HepG2 (cell line): ENCODE results near the gene ARHGAP22. TPM values are rescaled to one million over a fixed set of nuclear protein-coding genes. Genes with fewer than 3 reads are reported as not detected.

Experiments used
- ATAC-seq: fragments of 200-7000 bp; cut with Tn5 transposase; 3 replicates; pipeline ENCODE4 v1.9.1; 2020; ENCODE audit warnings: mild to moderate bottlenecking, moderate library complexity
- BruUV-seq: library from RNA; stranded (reverse); fragments of 400-500 nt; replicated peaks from 2 replicates; lab custom pipeline; 2021; lab: Mats Ljungman, UMichigan
- CTCF ChIA-PET: fragments of 300-600 bp; formaldehyde crosslinking; extraction: SDS; loops from one replicate; lab custom pipeline; 2021; ENCODE audit warnings: low total read pairs, inconsistent platforms, low intra/inter-chr PET ratio; lab: Yijun Ruan, JAX
- POLR2A ChIA-PET: fragments of 350-600 bp; sonication (Branson Sonifier 250); formaldehyde crosslinking; loops from one replicate; lab custom pipeline; 2020; ENCODE audit warnings: antibody characterized with exemption, inconsistent platforms; lab: Yijun Ruan, JAX
- DNase-seq: peaks from one replicate; pipeline ENCODE4 v3.0.0-alpha.2; 2015; ENCODE audit warnings: low spot score
- FAIRE-seq: peaks from 3 replicates; lab custom pipeline; 2011; peaks lifted over from hg19 to GRCh38; lab: Jason Lieb, UNC
- H2AFZ ChIP-seq: one replicate; pipeline ENCODE4 v1.6.1; 2011; ENCODE audit warnings: low read length, inconsistent platforms
- H3K27ac ChIP-seq: fragments of 300-600 bp; 3 replicates; pipeline ENCODE4 v1.8.0; 2011; ENCODE audit warnings: mixed run types, mild to moderate bottlenecking, mixed read lengths, low read length, inconsistent platforms; ENCODE audit not compliant: insufficient read depth; ENCODE audit errors: extremely low read length
- H3K27me3 ChIP-seq, 2 experiments: fragments of 200-600 bp in 1 of 2; 2 replicates in 1 of 2; 3 replicates in 1 of 2; pipeline versions ENCODE4 v1.6.0 to v1.8.0; 2011; ENCODE audit warnings: low read length in 2 of 2, mild to moderate bottlenecking in 2 of 2, moderate library complexity in 2 of 2, inconsistent platforms in 1 of 2; ENCODE audit not compliant: insufficient read depth in 2 of 2, control insufficient read depth in 1 of 2
- H3K36me3 ChIP-seq, 2 experiments: fragments of 200-600 bp in 1 of 2; replicated peaks in 1 of 2; 2 replicates in 1 of 2; 3 replicates in 1 of 2; pipeline versions ENCODE4 v1.5.1 to v1.8.0; 2011; ENCODE audit warnings: low read length in 2 of 2, inconsistent platforms in 1 of 2; ENCODE audit not compliant: insufficient read depth in 2 of 2, control insufficient read depth in 1 of 2
- H3K4me1 ChIP-seq: 2 replicates; pipeline ENCODE4 v1.5.1; 2012; ENCODE audit warnings: low read length, inconsistent platforms; ENCODE audit not compliant: insufficient read depth
- H3K4me2 ChIP-seq: 2 replicates; pipeline ENCODE4 v1.6.0; 2011; ENCODE audit warnings: low read depth, low read length, inconsistent platforms
- H3K4me3 ChIP-seq, 3 experiments: fragments of 200-600 bp in 1 of 3; sonication (generic), shearing (Covaris generic) in 1 of 3; replicated peaks in 1 of 3; 2 replicates each; pipeline ENCODE4 v1.5.1; 2011 to 2016; ENCODE audit warnings: low read length in 3 of 3, inconsistent platforms in 2 of 3, low read depth in 2 of 3, mild to moderate bottlenecking in 2 of 3, control low read depth in 1 of 3, mixed read lengths in 1 of 3; ENCODE audit not compliant: insufficient read depth in 1 of 3
- H3K79me2 ChIP-seq: one replicate; pipeline ENCODE4 v1.6.1; 2011; ENCODE audit warnings: low read length, inconsistent platforms; ENCODE audit not compliant: insufficient read depth
- H3K9ac ChIP-seq: 2 replicates; pipeline ENCODE4 v1.6.0; 2011; ENCODE audit warnings: mild to moderate bottlenecking, low read depth, low read length, inconsistent platforms; ENCODE audit not compliant: insufficient read depth
- H3K9me3 ChIP-seq: 2 replicates; pipeline ENCODE4 v1.5.1; 2012; ENCODE audit warnings: mild to moderate bottlenecking, low read length
- H4K20me1 ChIP-seq: 2 replicates; pipeline ENCODE4 v1.6.0; 2011; ENCODE audit warnings: inconsistent platforms, mild to moderate bottlenecking, low read length, moderate library complexity; ENCODE audit not compliant: insufficient read depth
- ATF6 ChIP-seq: sonication (generic); formaldehyde crosslinking; conservative IDR thresholded peaks from 2 replicates; pipeline ENCODE4 v1.4.0; 2020; ENCODE audit warnings: missing genetic modification reagents
- KDM5B ChIP-seq: sonication (generic); formaldehyde crosslinking; IDR thresholded peaks from 2 replicates; pipeline ENCODE4 v1.4.0; 2020; ENCODE audit warnings: missing genetic modification reagents, mild to moderate bottlenecking, borderline replicate concordance
- SMC3 ChIP-seq: IDR thresholded peaks from 2 replicates; pipeline ENCODE4 v1.6.1; 2011; ENCODE audit warnings: low read length, improper control_type of control experiment
- TBP ChIP-seq: sonication (generic); formaldehyde crosslinking; IDR thresholded peaks from 2 replicates; pipeline ENCODE4 v1.5.0; 2020; ENCODE audit warnings: missing genetic modification reagents
- TEF ChIP-seq: sonication (generic); formaldehyde crosslinking; IDR thresholded peaks from 2 replicates; pipeline ENCODE4 v1.5.0; 2020; ENCODE audit warnings: missing genetic modification reagents
- ZNF337 ChIP-seq: sonication (generic); formaldehyde crosslinking; IDR thresholded peaks from 2 replicates; pipeline ENCODE4 v1.5.1; 2020; ENCODE audit warnings: missing genetic modification reagents, low read depth, mild to moderate bottlenecking, borderline replicate concordance
- ZNF362 ChIP-seq: sonication (generic); formaldehyde crosslinking; IDR thresholded peaks from 2 replicates; pipeline ENCODE4 v1.4.0; 2020; ENCODE audit warnings: missing genetic modification reagents, mild to moderate bottlenecking, borderline replicate concordance
- ZNF577 ChIP-seq: sonication (generic); formaldehyde crosslinking; IDR thresholded peaks from 2 replicates; pipeline ENCODE4 v1.4.0; 2020; ENCODE audit warnings: mild to moderate bottlenecking, low read depth, missing genetic modification reagents, borderline replicate concordance
- ZNF687 ChIP-seq: sonication (generic); formaldehyde crosslinking; IDR thresholded peaks from 2 replicates; pipeline ENCODE4 v1.5.1; 2020; ENCODE audit warnings: mild to moderate bottlenecking, missing genetic modification reagents, moderate library complexity
- ZXDC ChIP-seq: sonication (generic); formaldehyde crosslinking; IDR thresholded peaks from 2 replicates; pipeline ENCODE4 v1.5.0; 2020; ENCODE audit warnings: mild to moderate bottlenecking, missing genetic modification reagents
- WGBS: methylation state at CpG from one replicate; pipeline ENCODE4 v1.1.6; 2017; ENCODE audit warnings: low lambda C conversion rate; 5-methylcytosine and 5-hydroxymethylcytosine counted together
- in situ Hi-C: cut with HindIII; loops from 2 replicates; pipeline ENCODE4 v1.10.0; 2017; ENCODE audit warnings: low pct_unique_long_range_greater_than_20kb; ENCODE audit not compliant: extremely low pct_ligation_motif_present
- intact Hi-C: fragments of 100-400 bp; cut with micrococcal nuclease; formaldehyde crosslinking; loops from one replicate; pipeline ENCODE4 v1.10.0; 2022; ENCODE audit not compliant: unreplicated experiment
- polyA plus RNA-seq, 8 experiments: library from polyadenylated mRNA; depleted of rRNA in 3 of 8; stranded (reverse) in 7 of 8; unstranded in 1 of 8; fragments of >200 nt; fragmentation: Illumina TruSeq in 4 of 8; extraction: Trizol in 4 of 8; gene quantifications; 2 replicates each; pipeline versions ENCODE4 v1.2.1 to v1.2.3, GENCODE V29; 2011 to 2016; ENCODE audit warnings: low read depth in 4 of 8, missing spikeins in 1 of 8, mixed read lengths in 1 of 8; ENCODE audit not compliant: insufficient read depth in 1 of 8
- total RNA-seq, 5 experiments: library from RNA; depleted of rRNA; stranded (reverse); fragments of >200 nt; fragmentation: Illumina TruSeq; extraction: Trizol; gene quantifications; 2 replicates each; pipeline ENCODE4 v1.2.3, GENCODE V29; 2016; ENCODE audit warnings: low read depth in 1 of 5

The ARHGAP22 gene
- total and polyA plus RNA-seq, 2 of the 13 experiments (the other 11 are each of a cell fraction or from before 2014, with no cell fraction given): 0.08 to 0.38 TPM

GRCh38 chr10:48516911-48517310, 88.0 kb downstream of the ARHGAP22 start:
- Histone ChIP-seq H3K4me1 (0 out of 2 replicates have a peak, but pooled peaks cover 11% of the 10 kb centered on the region), H3K27me3 (peaks cover 0 to 19% of the 10 kb centered on the region in 2 experiments; a peak in 4 of 5 replicates), H3K9ac (no peak overlapping the region), H3K4me3 (no peak overlapping the region), H3K36me3 (no peaks in the 10 kb centered on the region), H3K27ac (no peak overlapping the region), H3K4me2 (no peak overlapping the region), H2AFZ (no peak overlapping the region), H3K9me3 (no peaks in the 10 kb centered on the region; the same call in 1 of the 2 replicates), H3K79me2 (no peaks in the 10 kb centered on the region), H4K20me1 (no peaks in the 10 kb centered on the region)
- 48% methylated on average over 3 of the region's 3 CpGs for WGBS
- intact Hi-C loops (no loop called here), in situ Hi-C loops (no loop called here)
- POLR2A ChIA-PET: no interaction called here
- CTCF ChIA-PET: no interaction called here
- ATAC-seq (no peak), DNase-seq (no peak), FAIRE-seq (no peak)
- no TSS peak for BruUV-seq
- no peak for TF ChIP-seq KDM5B
- no peak for TF ChIP-seq ZNF337 (CRISPR knock-in tag)
- TF ChIP-seq ZNF362 (CRISPR knock-in tag): no peak
- no peak for TF ChIP-seq SMC3
- TF ChIP-seq ZNF577: no peak
- TF ChIP-seq ZXDC (CRISPR knock-in tag): no peak
- TF ChIP-seq ATF6 (CRISPR knock-in tag): no peak
- no peak for TF ChIP-seq ZNF687
- no peak for TF ChIP-seq TEF (CRISPR knock-in tag)
- TF ChIP-seq TBP: no peak
